NCI-H1436 (cell line): ENCODE data around the gene CNIH2.
"Not testable (repeated sequence)": the region's sequence is repeated elsewhere in the genome, so short reads cannot be mapped to it uniquely, and the experiment has no call there.

Source experiments
- DNase-seq: peaks from one replicate; lab custom pipeline; 2025; lab: John Stamatoyannopoulos, UW

CNIH2 gene

DNA sequence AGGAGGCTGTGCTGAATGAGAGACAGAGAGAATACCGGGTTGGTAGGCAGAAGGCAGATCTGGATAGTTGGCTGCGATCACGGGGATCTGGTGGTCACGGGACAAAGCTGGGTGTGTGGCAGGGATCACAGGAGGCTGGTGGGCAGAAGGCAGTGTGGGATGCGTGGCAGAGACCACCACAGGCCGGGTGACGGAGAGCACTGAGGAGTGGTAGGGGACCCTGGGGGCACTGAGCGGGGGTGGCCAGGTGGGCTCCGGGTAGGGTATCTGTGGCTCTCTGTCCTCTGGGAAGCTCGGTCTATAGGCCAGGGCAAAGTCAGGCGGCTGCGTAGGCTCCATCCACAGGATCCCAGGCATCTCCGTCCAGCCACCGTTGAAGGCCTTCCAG is 37.5 kb downstream of the CNIH2 start:
- no peak for DNase-seq

DNA sequence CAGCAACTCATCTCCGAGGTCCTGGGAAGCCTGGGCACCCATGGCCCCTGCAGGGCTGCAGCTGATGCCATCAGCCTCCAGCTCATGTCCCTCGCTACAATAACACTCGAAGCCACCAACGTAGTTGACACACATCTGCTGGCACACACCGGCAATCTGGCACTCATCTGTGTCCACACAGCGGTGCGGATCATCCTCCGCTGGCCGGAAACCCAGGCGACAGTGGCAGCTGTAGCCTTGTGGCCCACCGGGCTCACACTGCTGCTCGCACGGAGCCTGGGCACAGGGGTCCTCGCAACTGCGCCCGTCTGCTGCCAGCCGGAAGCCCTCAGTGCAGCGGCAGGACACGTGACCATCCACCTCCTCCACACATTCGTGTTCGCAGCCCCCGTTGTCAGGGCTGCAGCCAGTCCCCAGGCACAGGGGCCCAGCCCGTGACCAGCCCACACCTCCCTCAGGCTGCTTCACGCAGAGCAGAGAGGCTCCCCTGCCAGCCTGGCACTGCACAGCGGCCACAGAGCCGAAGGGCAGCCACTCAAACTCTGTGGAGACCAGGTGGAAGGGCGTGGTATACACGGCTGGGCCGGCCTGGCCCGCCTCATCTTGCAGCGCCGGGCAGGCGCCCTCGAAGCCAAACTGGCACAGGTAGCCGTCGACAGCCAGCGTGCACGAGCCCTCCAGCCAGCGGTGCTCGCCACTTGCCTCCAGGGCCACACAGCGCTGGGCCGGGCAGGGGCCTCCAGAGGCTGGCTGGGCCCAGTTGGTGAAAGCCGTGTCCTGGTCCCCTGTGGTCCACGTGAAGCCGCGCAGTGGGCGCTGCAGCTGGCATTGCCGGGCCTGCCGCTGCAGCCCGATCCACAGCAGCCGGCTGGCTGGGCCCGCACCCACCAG is 38.2 kb downstream of the CNIH2 start:
- no peak for DNase-seq

GRCh38 chr11:66316849-66317251 is 38.9 kb downstream of the CNIH2 start, which contains the start of gene CD248:
CD248 (minus strand) TSS chr11:66317044; CDS start chr11:66317027, 17 bp downstream.
- DNase-seq: no peak

- DNase-seq: no peak
Measured at GRCh38 chr11:66317322-66317722, 39.3 kb downstream of the CNIH2 start.

- no peak for DNase-seq
Measured at GRCh38 chr11:66317723-66318599, 40.0 kb downstream of the CNIH2 start.

- no peak for DNase-seq
Measured at GRCh38 chr11:66318600-66318970, 40.6 kb downstream of the CNIH2 start.

DNA sequence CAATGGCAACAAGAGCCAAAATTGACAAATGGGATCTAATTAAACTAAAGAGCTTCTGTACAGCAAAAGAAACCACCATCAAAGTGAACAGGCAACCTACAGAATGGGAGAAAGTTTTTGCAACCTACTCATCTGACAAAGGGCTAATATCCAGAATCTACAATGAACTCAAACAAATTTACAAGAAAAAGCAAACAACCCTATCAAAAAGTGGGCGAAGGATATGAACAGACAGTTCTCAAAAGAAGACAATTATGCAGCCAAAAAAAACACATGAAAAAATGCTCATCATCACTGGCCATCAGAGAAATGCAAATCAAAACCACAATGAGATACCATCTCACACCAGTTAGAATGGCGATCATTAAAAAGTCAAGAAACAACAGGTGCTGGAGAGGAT is 42.3 kb downstream of the CNIH2 start:
- not testable (repeated sequence) for DNase-seq

DNA sequence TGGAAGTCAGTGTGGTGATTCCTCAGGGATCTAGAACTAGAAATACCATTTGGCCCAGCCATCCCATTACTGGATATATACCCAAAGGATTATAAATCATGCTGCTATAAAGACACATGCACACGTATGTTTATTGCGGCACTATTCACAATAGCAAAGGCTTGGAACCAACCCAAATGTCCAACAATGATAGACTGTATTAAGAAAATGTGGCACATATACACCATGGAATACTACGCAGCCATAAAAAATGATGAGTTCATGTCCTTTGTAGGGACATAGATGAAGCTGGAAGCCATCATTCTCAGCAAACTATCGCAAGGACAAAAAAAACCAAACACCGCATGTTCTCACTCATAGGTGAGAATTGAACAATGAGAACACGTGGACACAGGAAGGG is 42.8 kb downstream of the CNIH2 start:
- DNase-seq: not testable (repeated sequence)

DNA sequence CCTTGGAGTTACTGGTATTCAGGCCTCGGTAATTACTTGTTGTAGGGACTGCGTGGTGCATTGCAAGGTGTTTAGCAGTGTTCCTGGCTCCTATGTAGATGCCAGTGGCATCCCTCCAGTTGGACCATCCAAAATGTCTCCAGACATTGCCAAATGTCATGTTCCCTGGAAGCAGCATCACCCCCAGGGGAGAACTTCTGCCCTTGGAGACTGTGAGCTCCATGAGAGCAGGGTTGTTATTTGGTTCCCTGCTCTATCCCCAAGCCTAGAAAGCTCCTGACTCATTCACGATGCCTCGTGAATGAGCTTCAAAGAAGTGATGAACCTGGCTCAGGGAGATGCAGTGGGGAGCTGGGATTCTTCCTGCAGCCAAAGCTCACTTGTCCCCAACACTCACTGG is 43.6 kb downstream of the CNIH2 start:
- DNase-seq: no peak

GRCh38 chr11:66322732-66323427 is 44.9 kb downstream of the CNIH2 start:
- no peak for DNase-seq

- no peak for DNase-seq
Measured at GRCh38 chr11:66323684-66324083, 45.7 kb downstream of the CNIH2 start.

- DNase-seq: no peak
Measured at GRCh38 chr11:66324664-66325063, 46.7 kb downstream of the CNIH2 start.

DNA sequence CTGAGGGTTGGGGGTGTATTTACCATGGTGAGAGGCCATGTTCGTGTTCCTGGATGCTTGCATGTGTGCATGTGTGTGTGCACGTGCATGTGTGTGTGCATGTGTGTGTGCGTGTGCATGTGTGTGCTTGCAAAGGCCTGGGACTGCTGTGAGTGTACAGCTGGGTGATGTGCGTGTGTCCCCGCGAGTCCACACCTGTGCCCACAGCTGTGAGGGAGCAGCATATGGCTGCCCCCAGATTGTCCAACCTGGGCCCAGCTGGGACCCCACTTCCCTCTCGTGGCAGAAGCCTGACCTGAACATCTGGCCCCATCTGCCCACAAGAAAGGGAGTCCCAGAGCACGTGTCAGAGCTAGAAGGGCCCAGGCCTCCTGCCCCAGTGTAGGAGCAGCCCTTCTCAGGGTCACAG is 47.3 kb downstream of the CNIH2 start:
- no peak for DNase-seq

- DNase-seq: no peak
Measured at GRCh38 chr11:66326261-66327111, 48.5 kb downstream of the CNIH2 start.

DNA sequence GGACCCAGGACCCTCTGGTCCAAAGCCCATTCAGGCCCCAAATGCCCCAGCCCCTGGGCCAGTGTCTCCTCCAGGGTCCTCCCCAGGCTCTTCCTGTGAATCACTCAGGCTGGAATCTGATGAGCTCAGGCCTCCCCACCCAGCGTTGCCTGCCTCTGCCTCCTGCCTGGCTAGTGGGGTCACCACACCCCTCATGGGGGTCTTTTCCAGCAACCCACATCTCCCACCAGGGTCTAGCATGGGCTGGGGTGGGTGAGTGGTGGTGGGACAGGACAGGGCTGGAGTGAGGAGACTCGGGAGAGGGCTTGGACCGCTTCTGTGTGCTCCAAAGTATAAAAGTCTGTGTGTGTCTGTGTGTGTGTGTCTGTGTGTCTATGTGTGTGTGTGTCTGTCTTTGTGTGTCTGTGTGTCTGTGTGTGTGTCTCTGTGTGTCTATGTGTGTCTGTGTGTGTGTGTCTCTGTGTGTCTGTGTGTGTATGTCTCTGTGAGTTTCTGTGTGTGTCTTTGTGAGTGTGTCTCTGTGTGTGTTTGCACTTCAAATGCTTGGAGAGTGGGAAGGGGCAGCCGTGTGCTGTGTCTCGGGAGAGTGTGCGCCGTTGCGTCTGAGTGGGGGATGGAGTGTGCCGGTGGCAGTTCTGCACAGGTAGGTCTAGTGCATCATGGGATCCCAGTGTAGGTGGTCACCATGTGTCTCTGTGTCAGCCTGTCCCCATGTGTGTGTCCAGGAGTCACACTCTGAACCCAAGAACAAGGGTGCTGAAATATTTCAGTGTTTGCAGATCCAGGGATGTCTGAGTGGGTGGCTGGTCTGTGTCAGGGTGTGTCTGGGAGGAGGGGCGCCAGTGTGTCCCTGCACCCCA is 49.4 kb downstream of the CNIH2 start:
- no peak for DNase-seq

DNA sequence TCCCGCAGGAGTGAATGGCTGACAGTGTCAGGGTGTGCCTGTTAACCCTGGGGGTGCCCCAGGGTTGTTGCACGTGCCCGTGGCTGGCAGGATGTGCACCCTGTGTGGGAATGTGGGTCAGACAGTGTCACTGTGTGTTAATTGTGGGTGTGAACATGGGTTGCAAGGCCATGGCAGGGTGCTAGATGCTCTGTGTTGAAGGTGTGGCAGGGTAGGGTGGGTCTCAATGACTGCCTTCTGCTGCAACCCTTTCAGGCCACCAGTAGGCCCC is 50.0 kb downstream of the CNIH2 start:
- no peak for DNase-seq

- DNase-seq: peak; percentile 82
Measured at GRCh38 chr11:66328302-66329144, 50.5 kb downstream of the CNIH2 start.

DNA sequence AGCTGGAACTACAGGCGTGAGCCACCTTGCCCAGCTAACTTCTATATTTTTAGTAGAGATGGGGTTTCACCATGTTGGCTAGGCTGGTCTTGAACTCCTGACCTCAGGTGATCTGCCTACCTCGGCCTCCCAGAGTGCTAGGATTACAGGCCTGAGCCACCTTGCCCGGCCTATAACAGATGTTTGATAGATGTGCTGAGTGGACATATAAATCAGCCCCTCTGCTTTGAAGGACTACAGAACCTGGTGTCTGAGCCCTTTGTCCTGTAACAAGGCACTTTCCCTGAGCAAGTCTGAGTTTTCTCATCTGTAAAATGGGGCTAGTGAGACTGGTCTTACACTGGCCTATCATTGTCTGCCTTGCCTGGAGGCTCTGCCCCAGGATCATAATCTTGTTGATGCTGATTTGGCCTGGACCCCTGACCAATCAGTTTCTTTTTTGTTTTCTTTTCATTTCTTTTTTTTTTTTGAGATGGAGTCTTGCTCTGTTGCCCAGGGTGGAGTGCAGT is 51.2 kb downstream of the CNIH2 start:
- DNase-seq: no peak

- DNase-seq: no peak
Measured at GRCh38 chr11:66330931-66331330, 53.0 kb downstream of the CNIH2 start.
